HepG2 (cell line): ENCODE measurements around the gene BEND3. TPM values are rescaled to one million over a fixed set of nuclear protein-coding genes. Genes with fewer than 3 reads are reported as not detected.

Experiments
- ATF7-NPFF ChIP-seq: sonication (generic); formaldehyde crosslinking; IDR thresholded peaks from 2 replicates; pipeline ENCODE4 v1.8.1; 2023; ENCODE audit warnings: mild to moderate bottlenecking, low read depth, missing genetic modification reagents, moderate library complexity
- BRCA1 ChIP-seq: sonication (generic); formaldehyde crosslinking; IDR thresholded peaks from 2 replicates; pipeline ENCODE4 v1.4.0; 2020; ENCODE audit warnings: missing genetic modification reagents
- CBFB ChIP-seq: sonication (generic); formaldehyde crosslinking; IDR thresholded peaks from 2 replicates; pipeline ENCODE4 v1.4.0; 2020; ENCODE audit warnings: missing genetic modification reagents
- GABPA ChIP-seq, 2 experiments: IDR thresholded peaks; 2 replicates each; pipeline ENCODE4 v1.6.1; 2011 to 2016; ENCODE audit warnings: low read depth in 2 of 2, low read length in 1 of 2, missing biosample characterization in 1 of 2, missing genetic modification characterization in 1 of 2
- HNRNPLL ChIP-seq: fragments of 200-400 bp; formaldehyde crosslinking; IDR thresholded peaks from 2 replicates; pipeline ENCODE4 v1.6.1; 2017; ENCODE audit warnings: mild to moderate bottlenecking, low read depth, low read length; ENCODE audit not compliant: poor library complexity, severe bottlenecking
- HOXA7 ChIP-seq: sonication (generic); formaldehyde crosslinking; IDR thresholded peaks from 2 replicates; pipeline ENCODE4 v1.8.1; 2022; ENCODE audit warnings: mild to moderate bottlenecking, missing genetic modification reagents, moderate library complexity
- MAF1 ChIP-seq: sonication (generic); formaldehyde crosslinking; IDR thresholded peaks from 2 replicates; pipeline ENCODE4 v1.5.0; 2020; ENCODE audit warnings: missing genetic modification reagents, borderline replicate concordance
- MIER2 ChIP-seq: IDR thresholded peaks from 2 replicates; pipeline ENCODE4 v1.6.1; 2016; ENCODE audit warnings: missing biosample characterization, missing genetic modification reagents
- MTA3 ChIP-seq: sonication (generic); formaldehyde crosslinking; IDR thresholded peaks from 2 replicates; pipeline ENCODE4 v1.4.0; 2020; ENCODE audit warnings: missing genetic modification reagents
- NFE2 ChIP-seq: sonication (generic); formaldehyde crosslinking; IDR thresholded peaks from 2 replicates; pipeline ENCODE4 v1.4.0; 2020; ENCODE audit warnings: missing genetic modification reagents
- NRL ChIP-seq: sonication (generic); formaldehyde crosslinking; IDR thresholded peaks from 2 replicates; pipeline ENCODE4 v1.5.0; 2020; ENCODE audit warnings: missing genetic modification reagents, mild to moderate bottlenecking, moderate library complexity, borderline replicate concordance
- PHF21A ChIP-seq: sonication (generic); formaldehyde crosslinking; IDR thresholded peaks from 2 replicates; pipeline ENCODE4 v1.5.0; 2020; ENCODE audit warnings: mild to moderate bottlenecking, missing genetic modification reagents
- PRMT3 ChIP-seq: sonication (generic); formaldehyde crosslinking; IDR thresholded peaks from 2 replicates; pipeline ENCODE4 v1.8.1; 2022; ENCODE audit warnings: low read depth, mild to moderate bottlenecking, moderate library complexity, missing genetic modification reagents, borderline replicate concordance
- RBFOX2 ChIP-seq: fragments of 200-400 bp; formaldehyde crosslinking; IDR thresholded peaks from 2 replicates; pipeline ENCODE4 v1.6.1; 2017; ENCODE audit warnings: low read depth, mild to moderate bottlenecking, low read length
- SNRNP70 ChIP-seq: fragments of 200-400 bp; formaldehyde crosslinking; IDR thresholded peaks from 2 replicates; pipeline ENCODE4 v1.6.1; 2017; ENCODE audit warnings: mild to moderate bottlenecking, low read depth, low read length, moderate library complexity
- SOX13 ChIP-seq, 3 experiments: fragments of 450-650 bp in 1 of 3; sonication (generic) in 1 of 3; formaldehyde crosslinking in 1 of 3; IDR thresholded peaks in 2 of 3; conservative IDR thresholded peaks in 1 of 3; 2 replicates each; pipeline versions ENCODE4 v1.5.0 to v1.6.1; 2016 to 2020; ENCODE audit warnings: antibody characterized with exemption in 1 of 3, mild to moderate bottlenecking in 1 of 3, missing compliant biosample characterization in 1 of 3, missing genetic modification reagents in 1 of 3, moderate library complexity in 1 of 3
- SOX6 ChIP-seq, 2 experiments: fragments of 450-650 bp in 1 of 2; sonication (generic) in 1 of 2; formaldehyde crosslinking in 1 of 2; IDR thresholded peaks; 2 replicates each; pipeline versions ENCODE4 v1.4.0 to v1.6.1; 2017 to 2020; ENCODE audit warnings: antibody characterized with exemption in 1 of 2, mild to moderate bottlenecking in 1 of 2, missing genetic modification reagents in 1 of 2
- TBL1XR1 ChIP-seq: fragments of 150-350 bp; IDR thresholded peaks from 2 replicates; pipeline ENCODE4 v1.6.1; 2014; ENCODE audit warnings: borderline replicate concordance, low read length; ENCODE audit not compliant: partially characterized antibody
- ZNF235 ChIP-seq: sonication (generic); formaldehyde crosslinking; IDR thresholded peaks from 2 replicates; pipeline ENCODE4 v1.8.1; 2023; ENCODE audit warnings: mild to moderate bottlenecking, missing genetic modification reagents, borderline replicate concordance
- ZNF614 ChIP-seq: IDR thresholded peaks from 2 replicates; pipeline ENCODE4 v1.6.1; 2018; ENCODE audit warnings: missing biosample characterization, missing genetic modification reagents, inconsistent platforms, borderline replicate concordance
- ZNF839 ChIP-seq: sonication (generic); formaldehyde crosslinking; IDR thresholded peaks from 2 replicates; pipeline ENCODE4 v1.4.0; 2020; ENCODE audit warnings: missing genetic modification reagents, mild to moderate bottlenecking, borderline replicate concordance
- ZNF878 ChIP-seq: sonication (generic); formaldehyde crosslinking; IDR thresholded peaks from 2 replicates; pipeline ENCODE4 v1.8.1; 2023; ENCODE audit warnings: mild to moderate bottlenecking, missing genetic modification reagents, moderate library complexity
- ZSCAN30 ChIP-seq: sonication (generic); formaldehyde crosslinking; IDR thresholded peaks from 2 replicates; pipeline ENCODE4 v1.5.0; 2020; ENCODE audit warnings: mild to moderate bottlenecking, missing genetic modification reagents
- polyA plus RNA-seq, 8 experiments: library from polyadenylated mRNA; depleted of rRNA in 3 of 8; stranded (reverse) in 7 of 8; unstranded in 1 of 8; fragments of >200 nt; fragmentation: Illumina TruSeq in 4 of 8; extraction: Trizol in 4 of 8; gene quantifications; 2 replicates each; pipeline versions ENCODE4 v1.2.1 to v1.2.3, GENCODE V29; 2011 to 2016; ENCODE audit warnings: low read depth in 4 of 8, missing spikeins in 1 of 8, mixed read lengths in 1 of 8; ENCODE audit not compliant: insufficient read depth in 1 of 8
- total RNA-seq, 5 experiments: library from RNA; depleted of rRNA; stranded (reverse); fragments of >200 nt; fragmentation: Illumina TruSeq; extraction: Trizol; gene quantifications; 2 replicates each; pipeline ENCODE4 v1.2.3, GENCODE V29; 2016; ENCODE audit warnings: low read depth in 1 of 5
- TF ChIP-seq, protein P1 (sequence below): sonication (generic); formaldehyde crosslinking; IDR thresholded peaks from 2 replicates; pipeline ENCODE4 v1.5.0; 2020; ENCODE audit warnings: missing genetic modification reagents, mild to moderate bottlenecking, borderline replicate concordance
- TF ChIP-seq, protein P2 (sequence below): sonication (generic); formaldehyde crosslinking; IDR thresholded peaks from 2 replicates; pipeline ENCODE4 v1.4.0; 2020; ENCODE audit warnings: missing genetic modification reagents, borderline replicate concordance
- TF ChIP-seq, protein P3 (sequence below): sonication (generic); formaldehyde crosslinking; IDR thresholded peaks from 2 replicates; pipeline ENCODE4 v1.5.0; 2020; ENCODE audit warnings: missing genetic modification reagents

The BEND3 gene
- total and polyA plus RNA-seq, 2 of the 13 experiments (the other 11 are each of a cell fraction or from before 2014, with no cell fraction given) = 1.4 to 5.8 TPM

DNA sequence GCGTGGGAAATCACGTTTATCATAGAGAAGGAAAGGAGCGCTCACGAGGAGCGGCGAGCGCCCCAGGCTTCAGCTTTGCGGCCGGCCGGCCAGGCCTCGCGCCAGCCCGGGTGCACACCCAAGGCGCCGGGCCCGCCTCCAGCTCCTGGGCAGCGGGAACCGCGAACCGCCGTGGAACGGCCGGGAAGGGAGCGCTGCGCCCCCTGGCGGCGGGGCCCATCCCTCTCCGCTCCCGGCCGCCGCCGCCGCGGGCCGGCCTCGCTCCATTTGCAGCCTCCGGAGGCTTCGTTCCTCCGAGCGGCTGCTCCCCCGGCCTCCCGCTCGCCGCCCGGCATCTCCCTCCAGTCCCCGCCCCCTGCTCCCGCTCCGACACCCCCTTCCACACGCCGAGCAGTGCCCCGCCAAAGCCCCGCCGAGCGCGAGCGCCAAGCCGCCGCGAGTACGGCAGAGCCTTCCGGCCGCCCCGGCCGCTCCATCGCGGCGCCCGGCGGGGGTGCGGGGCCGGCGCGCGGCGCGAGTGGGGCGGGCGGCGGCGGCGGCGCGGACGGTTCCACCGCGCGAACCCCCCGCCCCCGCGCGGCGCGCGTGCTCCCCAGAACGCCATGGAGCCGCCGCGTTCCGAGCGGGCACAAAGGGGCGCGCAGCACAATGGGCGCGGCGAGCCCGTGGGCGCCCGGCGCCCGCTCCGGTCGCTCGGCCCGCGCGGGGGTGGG lies 946 bp downstream of the BEND3 start (continued):
- TF ChIP-seq GABPA (IDR thresholded peaks at IDR 0.05; ENCODE audit: low read depth, low read length) (no peak), GABPA (CRISPR knock-in tag; IDR thresholded peaks at IDR 0.05; ENCODE audit: low read depth) (no peak), MAF1 (CRISPR knock-in tag) (no peak), HOXA7 (no peak), ZNF614 (CRISPR knock-in tag) (no peak), NRL (CRISPR knock-in tag) (no peak), SOX13 (IDR thresholded peaks at IDR 0.05) (no peak), SOX13 (CRISPR knock-in tag; conservative IDR thresholded peaks at IDR 0.05 in 1 of 2, IDR thresholded peaks at IDR 0.05 in 1 of 2) (no peak), ZNF839 (0 out of 2 replicates have a peak, but pooled peaks have one; percentile 39), ATF7-NPFF (no peak; the same call in none of the 2 replicates), SNRNP70 (no peak), NFE2 (CRISPR knock-in tag) (no peak), MIER2 (no peak), ZNF235 (CRISPR knock-in tag) (no peak), PHF21A (CRISPR knock-in tag) (peak; percentile 32; the same call in 1 of the 2 replicates), HNRNPLL (peak; percentile 51), RBFOX2 (peak; percentile 76), BRCA1 (CRISPR knock-in tag) (0 out of 2 replicates have a peak, but pooled peaks have one; percentile 20), ZNF878 (no peak), PRMT3 (0 out of 2 replicates have a peak, but pooled peaks have one; percentile 73), ZSCAN30 (CRISPR knock-in tag) (no peak), MTA3 (CRISPR knock-in tag) (no peak), SOX6 (IDR thresholded peaks at IDR 0.05) (no peak), SOX6 (CRISPR knock-in tag; IDR thresholded peaks at IDR 0.05) (0 out of 2 replicates have a peak, but pooled peaks have one; percentile 8), TBL1XR1 (no peak), CBFB (CRISPR knock-in tag) (no peak)
- TF ChIP-seq, protein P1, sequence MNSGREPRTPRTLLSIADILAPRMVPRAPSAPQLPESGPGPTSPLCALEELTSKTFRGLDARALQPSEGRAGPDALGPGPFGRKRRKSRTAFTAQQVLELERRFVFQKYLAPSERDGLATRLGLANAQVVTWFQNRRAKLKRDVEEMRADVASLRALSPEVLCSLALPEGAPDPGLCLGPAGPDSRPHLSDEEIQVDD = no peak
- TF ChIP-seq, protein P2, sequence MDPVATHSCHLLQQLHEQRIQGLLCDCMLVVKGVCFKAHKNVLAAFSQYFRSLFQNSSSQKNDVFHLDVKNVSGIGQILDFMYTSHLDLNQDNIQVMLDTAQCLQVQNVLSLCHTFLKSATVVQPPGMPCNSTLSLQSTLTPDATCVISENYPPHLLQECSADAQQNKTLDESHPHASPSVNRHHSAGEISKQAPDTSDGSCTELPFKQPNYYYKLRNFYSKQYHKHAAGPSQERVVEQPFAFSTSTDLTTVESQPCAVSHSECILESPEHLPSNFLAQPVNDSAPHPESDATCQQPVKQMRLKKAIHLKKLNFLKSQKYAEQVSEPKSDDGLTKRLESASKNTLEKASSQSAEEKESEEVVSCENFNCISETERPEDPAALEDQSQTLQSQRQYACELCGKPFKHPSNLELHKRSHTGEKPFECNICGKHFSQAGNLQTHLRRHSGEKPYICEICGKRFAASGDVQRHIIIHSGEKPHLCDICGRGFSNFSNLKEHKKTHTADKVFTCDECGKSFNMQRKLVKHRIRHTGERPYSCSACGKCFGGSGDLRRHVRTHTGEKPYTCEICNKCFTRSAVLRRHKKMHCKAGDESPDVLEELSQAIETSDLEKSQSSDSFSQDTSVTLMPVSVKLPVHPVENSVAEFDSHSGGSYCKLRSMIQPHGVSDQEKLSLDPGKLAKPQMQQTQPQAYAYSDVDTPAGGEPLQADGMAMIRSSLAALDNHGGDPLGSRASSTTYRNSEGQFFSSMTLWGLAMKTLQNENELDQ (CRISPR knock-in tag) = no peak
- TF ChIP-seq, protein P3, sequence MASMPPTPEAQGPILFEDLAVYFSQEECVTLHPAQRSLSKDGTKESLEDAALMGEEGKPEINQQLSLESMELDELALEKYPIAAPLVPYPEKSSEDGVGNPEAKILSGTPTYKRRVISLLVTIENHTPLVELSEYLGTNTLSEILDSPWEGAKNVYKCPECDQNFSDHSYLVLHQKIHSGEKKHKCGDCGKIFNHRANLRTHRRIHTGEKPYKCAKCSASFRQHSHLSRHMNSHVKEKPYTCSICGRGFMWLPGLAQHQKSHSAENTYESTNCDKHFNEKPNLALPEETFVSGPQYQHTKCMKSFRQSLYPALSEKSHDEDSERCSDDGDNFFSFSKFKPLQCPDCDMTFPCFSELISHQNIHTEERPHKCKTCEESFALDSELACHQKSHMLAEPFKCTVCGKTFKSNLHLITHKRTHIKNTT (CRISPR knock-in tag) = no peak
